DOHH2 (cell line): ENCODE results near the gene PPP3CA.

Source experiments
- EZH2phosphoT487 ChIP-seq: fragments of 200-600 bp; sonication (generic); IDR thresholded peaks from 2 replicates; pipeline ENCODE4 v1.6.1; 2017; ENCODE audit warnings: borderline replicate concordance, mild to moderate bottlenecking, antibody characterized with exemption, low read length, moderate library complexity, mixed read lengths
- TF ChIP-seq, protein P1 (sequence below): fragments of 200-600 bp; sonication (generic); IDR thresholded peaks from one replicate; pipeline ENCODE4 v1.5.1; 2014; ENCODE audit warnings: antibody characterized with exemption, mild to moderate bottlenecking, low read depth, low read length; ENCODE audit not compliant: poor library complexity, severe bottlenecking

DNA sequence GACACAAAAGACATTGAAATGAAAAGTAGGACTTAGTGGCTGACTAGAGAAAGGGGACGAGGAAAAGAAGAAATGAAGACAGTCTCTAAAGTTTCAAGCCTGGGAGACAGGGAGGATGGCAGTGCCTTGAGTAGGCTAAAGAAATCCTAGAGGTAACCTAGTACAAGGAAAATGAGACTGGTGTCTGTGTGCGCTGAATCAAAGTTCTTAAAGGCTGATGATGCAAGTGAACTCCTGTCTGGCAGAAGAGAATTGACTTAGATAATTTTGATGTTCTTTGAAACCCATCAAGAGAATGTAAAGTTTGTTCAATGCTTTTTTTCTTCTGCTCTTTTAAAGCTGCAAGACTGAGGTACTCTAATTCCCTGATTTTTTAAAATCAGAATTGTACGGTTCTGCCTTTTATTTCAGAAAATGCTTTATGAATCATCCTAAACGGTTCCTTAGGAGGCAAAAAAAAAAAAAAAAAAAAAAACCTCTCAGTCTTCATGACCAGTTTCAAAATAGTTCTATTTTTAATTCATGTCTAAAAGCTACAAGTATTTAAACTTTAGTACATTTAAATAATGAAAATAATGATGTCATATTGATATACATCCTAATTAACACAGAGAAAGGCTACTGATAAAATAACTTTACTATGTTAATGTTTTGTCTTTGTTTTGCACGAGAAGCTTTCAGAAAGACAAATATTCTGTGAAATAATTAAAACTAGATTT, 189.8 kb downstream of the PPP3CA start:
- TF ChIP-seq, protein P1, sequence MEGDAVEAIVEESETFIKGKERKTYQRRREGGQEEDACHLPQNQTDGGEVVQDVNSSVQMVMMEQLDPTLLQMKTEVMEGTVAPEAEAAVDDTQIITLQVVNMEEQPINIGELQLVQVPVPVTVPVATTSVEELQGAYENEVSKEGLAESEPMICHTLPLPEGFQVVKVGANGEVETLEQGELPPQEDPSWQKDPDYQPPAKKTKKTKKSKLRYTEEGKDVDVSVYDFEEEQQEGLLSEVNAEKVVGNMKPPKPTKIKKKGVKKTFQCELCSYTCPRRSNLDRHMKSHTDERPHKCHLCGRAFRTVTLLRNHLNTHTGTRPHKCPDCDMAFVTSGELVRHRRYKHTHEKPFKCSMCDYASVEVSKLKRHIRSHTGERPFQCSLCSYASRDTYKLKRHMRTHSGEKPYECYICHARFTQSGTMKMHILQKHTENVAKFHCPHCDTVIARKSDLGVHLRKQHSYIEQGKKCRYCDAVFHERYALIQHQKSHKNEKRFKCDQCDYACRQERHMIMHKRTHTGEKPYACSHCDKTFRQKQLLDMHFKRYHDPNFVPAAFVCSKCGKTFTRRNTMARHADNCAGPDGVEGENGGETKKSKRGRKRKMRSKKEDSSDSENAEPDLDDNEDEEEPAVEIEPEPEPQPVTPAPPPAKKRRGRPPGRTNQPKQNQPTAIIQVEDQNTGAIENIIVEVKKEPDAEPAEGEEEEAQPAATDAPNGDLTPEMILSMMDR, result no peak
- TF ChIP-seq EZH2phosphoT487, result no peak
